HepG2 (cell line): ENCODE data around the gene C20orf202. TPM values are rescaled to one million over a fixed set of nuclear protein-coding genes. Genes with fewer than 3 reads are reported as not detected.

Experiments used
- ATAC-seq: fragments of 200-7000 bp; cut with Tn5 transposase; 3 replicates; pipeline ENCODE4 v1.9.1; 2020; ENCODE audit warnings: mild to moderate bottlenecking, moderate library complexity
- BruUV-seq: library from RNA; stranded (reverse); fragments of 400-500 nt; replicated peaks from 2 replicates; lab custom pipeline; 2021; lab: Mats Ljungman, UMichigan
- CTCF ChIA-PET: fragments of 300-600 bp; formaldehyde crosslinking; extraction: SDS; loops from one replicate; lab custom pipeline; 2021; ENCODE audit warnings: low total read pairs, inconsistent platforms, low intra/inter-chr PET ratio; lab: Yijun Ruan, JAX
- POLR2A ChIA-PET: fragments of 350-600 bp; sonication (Branson Sonifier 250); formaldehyde crosslinking; loops from one replicate; lab custom pipeline; 2020; ENCODE audit warnings: antibody characterized with exemption, inconsistent platforms; lab: Yijun Ruan, JAX
- DNase-seq: peaks from one replicate; pipeline ENCODE4 v3.0.0-alpha.2; 2015; ENCODE audit warnings: low spot score
- FAIRE-seq: peaks from 3 replicates; lab custom pipeline; 2011; peaks lifted over from hg19 to GRCh38; lab: Jason Lieb, UNC
- H2AFZ ChIP-seq: one replicate; pipeline ENCODE4 v1.6.1; 2011; ENCODE audit warnings: low read length, inconsistent platforms
- H3K27ac ChIP-seq: fragments of 300-600 bp; 3 replicates; pipeline ENCODE4 v1.8.0; 2011; ENCODE audit warnings: mixed run types, mild to moderate bottlenecking, mixed read lengths, low read length, inconsistent platforms; ENCODE audit not compliant: insufficient read depth; ENCODE audit errors: extremely low read length
- H3K27me3 ChIP-seq, 2 experiments: fragments of 200-600 bp in 1 of 2; 2 replicates in 1 of 2; 3 replicates in 1 of 2; pipeline versions ENCODE4 v1.6.0 to v1.8.0; 2011; ENCODE audit warnings: low read length in 2 of 2, mild to moderate bottlenecking in 2 of 2, moderate library complexity in 2 of 2, inconsistent platforms in 1 of 2; ENCODE audit not compliant: insufficient read depth in 2 of 2, control insufficient read depth in 1 of 2
- H3K36me3 ChIP-seq, 2 experiments: fragments of 200-600 bp in 1 of 2; replicated peaks in 1 of 2; 2 replicates in 1 of 2; 3 replicates in 1 of 2; pipeline versions ENCODE4 v1.5.1 to v1.8.0; 2011; ENCODE audit warnings: low read length in 2 of 2, inconsistent platforms in 1 of 2; ENCODE audit not compliant: insufficient read depth in 2 of 2, control insufficient read depth in 1 of 2
- H3K4me1 ChIP-seq: 2 replicates; pipeline ENCODE4 v1.5.1; 2012; ENCODE audit warnings: low read length, inconsistent platforms; ENCODE audit not compliant: insufficient read depth
- H3K4me2 ChIP-seq: 2 replicates; pipeline ENCODE4 v1.6.0; 2011; ENCODE audit warnings: low read depth, low read length, inconsistent platforms
- H3K4me3 ChIP-seq, 3 experiments: fragments of 200-600 bp in 1 of 3; sonication (generic), shearing (Covaris generic) in 1 of 3; replicated peaks in 1 of 3; 2 replicates each; pipeline ENCODE4 v1.5.1; 2011 to 2016; ENCODE audit warnings: low read length in 3 of 3, inconsistent platforms in 2 of 3, low read depth in 2 of 3, mild to moderate bottlenecking in 2 of 3, control low read depth in 1 of 3, mixed read lengths in 1 of 3; ENCODE audit not compliant: insufficient read depth in 1 of 3
- H3K79me2 ChIP-seq: one replicate; pipeline ENCODE4 v1.6.1; 2011; ENCODE audit warnings: low read length, inconsistent platforms; ENCODE audit not compliant: insufficient read depth
- H3K9ac ChIP-seq: 2 replicates; pipeline ENCODE4 v1.6.0; 2011; ENCODE audit warnings: mild to moderate bottlenecking, low read depth, low read length, inconsistent platforms; ENCODE audit not compliant: insufficient read depth
- H3K9me3 ChIP-seq: 2 replicates; pipeline ENCODE4 v1.5.1; 2012; ENCODE audit warnings: mild to moderate bottlenecking, low read length
- H4K20me1 ChIP-seq: 2 replicates; pipeline ENCODE4 v1.6.0; 2011; ENCODE audit warnings: inconsistent platforms, mild to moderate bottlenecking, low read length, moderate library complexity; ENCODE audit not compliant: insufficient read depth
- IKZF4 ChIP-seq: sonication (generic); formaldehyde crosslinking; IDR thresholded peaks from 2 replicates; pipeline ENCODE4 v1.5.1; 2020; ENCODE audit warnings: borderline replicate concordance, mild to moderate bottlenecking, low read depth, missing genetic modification reagents; ENCODE audit errors: not compliant biosample characterization
- MNT ChIP-seq: fragments of 450-650 bp; IDR thresholded peaks from 2 replicates; pipeline ENCODE4 v1.6.1; 2016
- SIX1 ChIP-seq: sonication (generic); formaldehyde crosslinking; IDR thresholded peaks from 2 replicates; pipeline ENCODE4 v1.4.0; 2020; ENCODE audit warnings: missing genetic modification reagents, borderline replicate concordance
- SNAI1 ChIP-seq: sonication (generic); formaldehyde crosslinking; IDR thresholded peaks from 2 replicates; pipeline ENCODE4 v1.5.0; 2020; ENCODE audit warnings: mild to moderate bottlenecking, missing genetic modification reagents, borderline replicate concordance
- ZNF430 ChIP-seq: sonication (generic); formaldehyde crosslinking; IDR thresholded peaks from 2 replicates; pipeline ENCODE4 v1.9.0; 2021; ENCODE audit warnings: mild to moderate bottlenecking, missing genetic modification reagents
- ZNF446 ChIP-seq: sonication (generic); formaldehyde crosslinking; IDR thresholded peaks from 2 replicates; pipeline ENCODE4 v1.5.0; 2020; ENCODE audit warnings: mild to moderate bottlenecking, missing genetic modification reagents
- ZNF747 ChIP-seq: sonication (generic); formaldehyde crosslinking; IDR thresholded peaks from 2 replicates; pipeline ENCODE4 v1.8.1; 2023; ENCODE audit warnings: missing genetic modification reagents, mild to moderate bottlenecking, borderline replicate concordance
- WGBS: methylation state at CpG from one replicate; pipeline ENCODE4 v1.1.6; 2017; ENCODE audit warnings: low lambda C conversion rate; 5-methylcytosine and 5-hydroxymethylcytosine counted together
- in situ Hi-C: cut with HindIII; loops from 2 replicates; pipeline ENCODE4 v1.10.0; 2017; ENCODE audit warnings: low pct_unique_long_range_greater_than_20kb; ENCODE audit not compliant: extremely low pct_ligation_motif_present
- intact Hi-C: fragments of 100-400 bp; cut with micrococcal nuclease; formaldehyde crosslinking; loops from one replicate; pipeline ENCODE4 v1.10.0; 2022; ENCODE audit not compliant: unreplicated experiment
- polyA plus RNA-seq, 8 experiments: library from polyadenylated mRNA; depleted of rRNA in 3 of 8; stranded (reverse) in 7 of 8; unstranded in 1 of 8; fragments of >200 nt; fragmentation: Illumina TruSeq in 4 of 8; extraction: Trizol in 4 of 8; gene quantifications; 2 replicates each; pipeline versions ENCODE4 v1.2.1 to v1.2.3, GENCODE V29; 2011 to 2016; ENCODE audit warnings: low read depth in 4 of 8, missing spikeins in 1 of 8, mixed read lengths in 1 of 8; ENCODE audit not compliant: insufficient read depth in 1 of 8
- total RNA-seq, 5 experiments: library from RNA; depleted of rRNA; stranded (reverse); fragments of >200 nt; fragmentation: Illumina TruSeq; extraction: Trizol; gene quantifications; 2 replicates each; pipeline ENCODE4 v1.2.3, GENCODE V29; 2016; ENCODE audit warnings: low read depth in 1 of 5
- TF ChIP-seq, protein P1 (sequence below), 2 experiments: sonication (generic) in 1 of 2; formaldehyde crosslinking in 1 of 2; IDR thresholded peaks; 2 replicates each; pipeline versions ENCODE4 v1.5.1 to v1.6.1; 2011 to 2020; ENCODE audit warnings: borderline replicate concordance in 1 of 2, low read depth in 1 of 2, low read length in 1 of 2, mild to moderate bottlenecking in 1 of 2, missing genetic modification reagents in 1 of 2, moderate library complexity in 1 of 2

The C20orf202 gene
- total and polyA plus RNA-seq, 2 of the 13 experiments (the other 11 are each of a cell fraction or from before 2014, with no cell fraction given): 0.20 to 1.2 TPM

- H3K27ac ChIP-seq: no peak overlapping the region
- no peaks in the 10 kb centered on the region for H3K9me3 ChIP-seq
- peak; percentile 50 for ATAC-seq
- no TSS peak for BruUV-seq
- in situ Hi-C loops: no loop called here
- no peak overlapping the region for H2AFZ ChIP-seq
- POLR2A ChIA-PET: no interaction called here
- H3K27me3 ChIP-seq: peaks cover 4 to 20% of the 10 kb centered on the region in 2 experiments; a peak in 3 of 5 replicates
- TF ChIP-seq SIX1 (CRISPR knock-in tag) (no peak), ZNF430 (CRISPR knock-in tag) (no peak), MNT (no peak), IKZF4 (CRISPR knock-in tag) (no peak), ZNF747 (CRISPR knock-in tag) (no peak), SNAI1 (CRISPR knock-in tag) (no peak), ZNF446 (no peak)
- TF ChIP-seq, protein P1, sequence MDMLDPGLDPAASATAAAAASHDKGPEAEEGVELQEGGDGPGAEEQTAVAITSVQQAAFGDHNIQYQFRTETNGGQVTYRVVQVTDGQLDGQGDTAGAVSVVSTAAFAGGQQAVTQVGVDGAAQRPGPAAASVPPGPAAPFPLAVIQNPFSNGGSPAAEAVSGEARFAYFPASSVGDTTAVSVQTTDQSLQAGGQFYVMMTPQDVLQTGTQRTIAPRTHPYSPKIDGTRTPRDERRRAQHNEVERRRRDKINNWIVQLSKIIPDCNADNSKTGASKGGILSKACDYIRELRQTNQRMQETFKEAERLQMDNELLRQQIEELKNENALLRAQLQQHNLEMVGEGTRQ (IDR thresholded peaks at IDR 0.05; ENCODE audit: low read depth, low read length): 0 out of 2 replicates have a peak, but pooled peaks have one; percentile 18
- TF ChIP-seq, protein P1 (CRISPR knock-in tag; IDR thresholded peaks at IDR 0.05; ENCODE audit: borderline replicate concordance): no peak
- TF ChIP-seq, all 625 proteins: peak for 1
- DNase-seq (no peak), FAIRE-seq (no peak)
- H3K79me2 ChIP-seq: no peaks in the 10 kb centered on the region
- H3K4me2 ChIP-seq: no peak overlapping the region
- 7% methylated on average over 7 of the region's 7 CpGs for WGBS
- no peaks in the 10 kb centered on the region for H4K20me1 ChIP-seq
- no peak overlapping the region for H3K9ac ChIP-seq
- H3K36me3 ChIP-seq: no peaks in the 10 kb centered on the region
- intact Hi-C loops: no loop called here
- H3K4me1 ChIP-seq: no peaks in the 10 kb centered on the region
- H3K4me3 ChIP-seq: no peak overlapping the region
- CTCF ChIA-PET: no interaction called here
These were observed 3.9 kb upstream of the C20orf202 start for GRCh38 chr20:1199212-1199873.
